ENCODE results near the gene OGDH. TPM values are rescaled to one million over a fixed set of nuclear protein-coding genes. Genes with fewer than 3 reads are reported as not detected.

OGDH gene
- total RNA-seq, 3 donors from 2014 or later: 45.7 to 67.5 (median 46.2) TPM

GRCh38 chr7:44625526-44626471, 19.4 kb downstream of the OGDH start:
- DNase-seq (ENCODE audit: low spot score in 2 of 2): no peak

GRCh38 chr7:44626620-44627019, 20.2 kb downstream of the OGDH start:
- H3K36me3 ChIP-seq: no peaks in the 10 kb centered on the region
- H3K9me3 ChIP-seq: no peaks in the 10 kb centered on the region
- TF ChIP-seq POLR2AphosphoS5 (IDR thresholded peaks at IDR 0.05): no peak
- no peak for TF ChIP-seq CTCF (IDR thresholded peaks at IDR 0.05)
- no peak for TF ChIP-seq POLR2A (IDR thresholded peaks at IDR 0.05)
- H3K4me1 ChIP-seq: no peaks in the 10 kb centered on the region
- H3K27me3 ChIP-seq: no peaks in the 10 kb centered on the region
- H3K27ac ChIP-seq: no peak overlapping the region
- no peak overlapping the region for H3K4me3 ChIP-seq
- DNase-seq (ENCODE audit: low spot score in 2 of 2): no peak
- intact Hi-C loops (cut with DNase I; ENCODE audit: low total_unique reads): no loop called here

More at GRCh38 chr7:44625526-44626471, 19.4 kb downstream of the OGDH start:
- Histone ChIP-seq H3K4me1 (no peaks in the 10 kb centered on the region), H3K4me3 (no peak overlapping the region), H3K36me3 (no peaks in the 10 kb centered on the region), H3K9me3 (no peaks in the 10 kb centered on the region), H3K27me3 (no peaks in the 10 kb centered on the region), H3K27ac (no peak overlapping the region)
- TF ChIP-seq POLR2A (IDR thresholded peaks at IDR 0.05): no peak
- TF ChIP-seq CTCF (IDR thresholded peaks at IDR 0.05): no peak
- no peak for TF ChIP-seq POLR2AphosphoS5 (IDR thresholded peaks at IDR 0.05)
- intact Hi-C loops (cut with DNase I; ENCODE audit: low total_unique reads): no loop called here

- Histone ChIP-seq H3K4me1 (peaks cover 0 to 8% of the 10 kb centered on the region in 2 donors), H3K36me3 (no peaks in the 10 kb centered on the region), H3K4me3 (no peak overlapping the region), H3K27ac (no peak overlapping the region), H3K27me3 (no peaks in the 10 kb centered on the region), H3K9me3 (no peaks in the 10 kb centered on the region)
- intact Hi-C loops (cut with DNase I; ENCODE audit: low total_unique reads): no loop called here
- DNase-seq (ENCODE audit: low spot score in 2 of 2): no peak
- TF ChIP-seq POLR2A (IDR thresholded peaks at IDR 0.05): no peak
- no peak for TF ChIP-seq CTCF (IDR thresholded peaks at IDR 0.05)
- no peak for TF ChIP-seq POLR2AphosphoS5 (IDR thresholded peaks at IDR 0.05)
Measured at GRCh38 chr7:44629829-44630522, 23.5 kb downstream of the OGDH start.

- no peak for TF ChIP-seq POLR2A (IDR thresholded peaks at IDR 0.05)
- no peak for TF ChIP-seq CTCF (IDR thresholded peaks at IDR 0.05)
- TF ChIP-seq POLR2AphosphoS5 (IDR thresholded peaks at IDR 0.05): no peak
- Histone ChIP-seq H3K27ac (no peak overlapping the region), H3K27me3 (no peaks in the 10 kb centered on the region), H3K9me3 (no peaks in the 10 kb centered on the region), H3K4me1 (peaks cover 0 to 8% of the 10 kb centered on the region in 2 donors), H3K4me3 (no peak overlapping the region), H3K36me3 (no peaks in the 10 kb centered on the region)
- intact Hi-C loops (cut with DNase I; ENCODE audit: low total_unique reads): no loop called here
- DNase-seq (ENCODE audit: low spot score in 2 of 2): no peak
Measured at GRCh38 chr7:44630792-44631457, 24.5 kb downstream of the OGDH start.

Measured in breast epithelium (tissue), 4 donors.